LHCN-M2 (cell line): ENCODE results near the gene FGF14. TPM values are rescaled to one million over a fixed set of nuclear protein-coding genes. Genes with fewer than 3 reads are reported as not detected.

Experiments used
- DNase-seq: peaks from one replicate; pipeline ENCODE4 v3.0.0-alpha.2; 2012; ENCODE audit warnings: low read depth
- total RNA-seq: library from RNA; depleted of rRNA; stranded (reverse); fragments of >200 nt; gene quantifications from 2 replicates; pipeline ENCODE4 v1.2.3, GENCODE V29; 2014

The FGF14 gene
- total RNA-seq, 1 experiment from 2014 or later = 0.06 TPM

- DNase-seq = no peak
Observed at GRCh38 chr13:101930331-101930730, 471.5 kb downstream of the FGF14 start.

DNA sequence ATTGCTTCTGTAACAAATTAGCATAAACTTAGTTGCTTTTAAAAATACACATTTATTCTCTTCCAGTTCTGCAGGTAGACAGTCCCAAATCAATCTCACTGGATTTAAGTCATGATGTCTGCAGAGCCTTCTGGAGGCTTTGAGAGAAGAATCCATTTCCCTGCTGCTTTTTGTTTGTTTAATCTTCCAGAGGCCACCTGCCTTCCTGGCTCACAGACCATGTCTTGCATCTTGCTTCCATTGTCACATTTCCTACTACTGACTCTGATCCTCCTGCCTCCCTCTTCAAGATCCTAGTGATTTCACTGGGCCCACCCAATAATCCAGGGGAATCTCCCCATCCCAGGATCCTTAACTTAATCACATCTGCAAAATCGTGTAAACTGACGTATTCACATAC is 476.1 kb downstream of the FGF14 start:
- DNase-seq = no peak

GRCh38 chr13:101919541-101920181 is 482.2 kb downstream of the FGF14 start:
- peak; percentile 12 for DNase-seq

DNA sequence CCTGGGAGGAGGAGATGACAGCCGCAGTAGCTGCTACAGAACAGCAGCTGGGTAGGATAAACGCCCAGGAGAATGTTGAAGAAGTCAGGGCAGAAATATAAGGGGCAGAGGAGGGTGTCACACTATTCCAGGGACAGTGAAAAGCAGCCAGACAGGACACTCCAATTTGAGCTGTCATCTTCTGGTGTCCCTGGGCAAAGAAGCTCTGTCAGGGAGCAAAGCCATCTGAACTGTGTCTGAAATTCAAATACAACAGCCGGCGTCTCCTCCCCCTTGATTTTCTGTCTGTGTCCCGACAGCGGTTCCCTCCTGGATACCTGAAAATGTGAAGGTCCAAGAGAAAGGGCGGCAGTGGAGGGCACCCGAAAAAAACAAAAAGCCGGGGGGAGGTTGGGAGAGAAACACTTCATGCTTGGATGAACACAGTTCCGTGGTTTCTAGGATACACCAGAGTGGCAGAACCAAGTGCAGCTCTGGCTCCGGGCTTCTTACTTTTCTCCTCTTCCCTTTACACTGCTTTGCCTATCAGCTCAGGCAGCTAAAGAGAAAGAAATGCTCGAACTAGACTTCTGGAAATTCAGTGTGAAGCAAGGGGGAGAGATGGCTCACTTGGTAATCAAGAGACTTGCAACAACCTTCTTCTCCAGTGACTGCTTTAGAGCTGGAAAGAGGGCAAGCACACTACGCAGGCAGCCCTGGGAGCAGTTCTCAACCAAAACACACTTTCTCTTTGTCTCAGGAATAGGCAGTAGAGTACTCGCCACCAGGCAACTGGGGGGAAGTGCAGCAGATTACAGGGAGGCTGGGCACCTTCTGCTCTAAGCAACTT is 483.8 kb downstream of the FGF14 start:
- DNase-seq = no peak

GRCh38 chr13:101917475-101917810 is 484.4 kb downstream of the FGF14 start:
- no peak for DNase-seq

- DNase-seq = no peak
Observed at GRCh38 chr13:101916775-101917474, 484.9 kb downstream of the FGF14 start.

- DNase-seq = no peak
Observed at GRCh38 chr13:101916108-101916774, 485.6 kb downstream of the FGF14 start.

DNA sequence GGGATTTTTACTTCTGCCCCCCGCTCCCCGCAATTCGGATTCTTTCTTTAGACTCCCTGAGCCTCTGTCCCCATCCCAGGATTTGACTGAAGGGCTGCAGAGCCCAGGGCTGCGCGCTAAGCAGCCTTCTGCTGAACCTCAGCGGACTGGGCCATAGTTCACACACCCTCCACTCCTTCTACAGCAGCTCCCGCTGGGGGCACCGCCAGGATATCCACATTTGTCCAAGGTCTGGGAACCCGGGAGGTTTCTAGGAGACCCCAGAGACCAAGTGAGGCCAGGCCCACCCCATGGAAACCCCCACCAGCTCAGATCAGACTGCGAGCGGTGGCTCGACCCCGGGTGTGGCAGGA is 486.1 kb downstream of the FGF14 start:
- no peak for DNase-seq

GRCh38 chr13:101915331-101915730 is 486.5 kb downstream of the FGF14 start:
- no peak for DNase-seq

DNA sequence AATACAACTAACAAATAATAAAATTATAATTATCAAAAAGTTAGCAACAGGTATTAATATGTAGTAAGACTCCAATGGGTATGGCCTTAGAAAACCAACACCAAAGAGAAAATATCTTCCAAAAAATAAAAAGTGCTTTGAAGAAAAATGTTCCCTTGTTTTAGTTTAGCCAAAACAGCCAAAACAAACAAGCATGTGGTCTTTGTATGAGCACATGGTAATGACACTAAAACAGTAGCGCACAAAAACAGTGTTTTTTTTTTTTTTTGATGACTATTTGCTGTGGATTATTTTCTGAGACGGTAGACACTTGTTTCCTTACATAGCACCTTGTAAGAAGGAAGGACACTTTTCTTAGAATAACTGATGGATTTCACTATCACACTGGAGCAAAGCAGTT is 490.1 kb downstream of the FGF14 start:
- no peak for DNase-seq

GRCh38 chr13:101903890-101904289 is 498.0 kb downstream of the FGF14 start:
- no peak for DNase-seq

DNA sequence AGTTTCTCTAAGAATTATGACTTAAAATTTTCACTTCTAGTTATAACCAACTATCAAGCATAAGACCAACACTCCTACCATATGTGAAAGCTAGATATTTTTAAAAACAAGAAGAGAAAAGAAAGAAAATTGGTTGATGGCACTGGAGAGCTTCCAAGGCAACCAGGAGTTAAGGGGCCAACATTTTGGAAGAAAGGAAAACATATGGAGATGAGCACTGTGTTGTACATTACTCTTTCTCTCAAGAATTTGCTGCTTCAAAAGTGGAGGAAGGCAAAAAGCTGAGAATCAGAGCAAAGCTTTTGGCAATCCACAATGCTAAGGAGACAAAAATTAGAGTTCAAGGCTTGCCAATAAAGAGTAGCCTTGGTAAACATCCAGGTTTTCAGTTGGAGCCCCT is 503.2 kb downstream of the FGF14 start:
- no peak for DNase-seq

GRCh38 chr13:101896541-101896940 is 505.3 kb downstream of the FGF14 start:
- DNase-seq = no peak

GRCh38 chr13:101893021-101893420 is 508.8 kb downstream of the FGF14 start:
- DNase-seq = no peak

DNA sequence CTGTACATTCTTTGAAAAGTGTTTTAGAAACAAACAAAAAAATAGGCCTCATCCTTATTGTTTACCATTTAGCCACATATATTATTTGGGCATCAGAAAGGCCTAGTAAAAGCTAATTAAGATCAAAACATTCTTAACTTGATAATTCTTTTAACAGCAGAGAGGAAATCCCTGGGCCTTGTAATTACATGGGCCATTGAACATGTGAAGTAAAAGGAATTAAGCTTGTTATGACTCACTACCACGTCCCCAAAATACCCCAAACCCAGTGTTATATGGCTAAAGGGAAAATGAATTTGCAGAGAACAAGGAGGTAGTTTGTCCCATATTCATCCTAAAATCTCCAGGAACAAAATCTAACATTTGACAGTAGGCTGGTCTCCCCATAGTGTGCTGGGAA is 509.6 kb downstream of the FGF14 start:
- DNase-seq = no peak

DNA sequence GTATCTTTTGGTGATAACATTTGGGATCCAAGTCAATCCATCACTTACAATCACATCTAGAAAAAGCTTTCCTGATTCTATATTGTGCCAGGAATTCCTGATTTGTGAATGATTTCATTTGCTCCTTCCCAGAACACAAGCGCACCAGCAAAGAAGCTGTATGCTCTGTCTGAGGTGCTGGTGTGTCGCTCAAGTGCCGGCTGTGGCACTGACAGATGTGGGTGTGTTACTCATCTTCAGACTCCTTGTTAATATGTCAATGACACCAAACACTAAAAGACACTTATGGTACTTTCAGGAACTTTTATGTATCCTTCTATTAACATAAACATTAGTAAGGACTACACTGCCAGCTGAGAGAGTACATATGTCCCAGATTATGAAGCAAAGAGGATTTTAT is 520.3 kb downstream of the FGF14 start:
- DNase-seq = no peak

- no peak for DNase-seq
Observed at GRCh38 chr13:101880581-101880980, 521.3 kb downstream of the FGF14 start.

DNA sequence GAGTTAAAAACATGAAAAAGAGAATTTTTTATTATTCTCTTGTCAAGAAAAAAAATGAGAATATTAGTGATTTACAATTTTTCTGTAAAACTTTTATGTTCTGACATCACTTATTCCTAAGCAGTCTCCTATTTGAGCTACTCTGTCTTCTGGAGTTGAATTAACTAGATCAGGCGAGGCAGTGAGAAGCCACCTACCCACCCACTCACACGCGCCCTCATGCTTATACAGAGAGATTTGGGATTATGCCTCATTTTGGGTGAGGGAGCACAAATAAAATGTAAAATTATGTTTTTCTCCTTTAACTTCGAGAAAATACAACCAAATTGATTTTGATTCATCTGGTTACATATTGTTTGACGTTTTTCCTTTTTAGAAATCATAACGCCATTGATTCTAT is 524.9 kb downstream of the FGF14 start:
- DNase-seq = no peak

GRCh38 chr13:101875717-101876393 is 526.0 kb downstream of the FGF14 start:
- DNase-seq = peak; percentile 94

- no peak for DNase-seq
Observed at GRCh38 chr13:101875091-101875490, 526.8 kb downstream of the FGF14 start.

- no peak for DNase-seq
Observed at GRCh38 chr13:101869553-101869952, 532.3 kb downstream of the FGF14 start.
